Cardiac muscle cell (in vitro differentiated cells and primary cell): ENCODE data around the gene CAPN10. TPM values are rescaled to one million over a fixed set of nuclear protein-coding genes. Genes with fewer than 3 reads are reported as not detected.

Source experiments
- DNase-seq, 2 donors: peaks; one replicate each; pipeline versions ENCODE4 v3.0.0 to v3.0.0-alpha.2; 2010 to 2017; ENCODE audit warnings: low read depth in 1 of 2, low spot score in 1 of 2
- H3K27ac ChIP-seq: fragments of 200-600 bp; sonication (generic); 2 replicates; pipeline ENCODE4 v1.5.1; 2016
- H3K27me3 ChIP-seq: fragments of 200-600 bp; sonication (generic); 2 replicates; pipeline ENCODE4 v1.6.0; 2016; ENCODE audit warnings: control low read depth
- H3K36me3 ChIP-seq: fragments of 200-600 bp; sonication (generic); 2 replicates; pipeline ENCODE4 v1.5.1; 2016; ENCODE audit warnings: control low read depth
- H3K4me1 ChIP-seq: fragments of 200-600 bp; sonication (generic); 2 replicates; pipeline ENCODE4 v1.8.1; 2017; ENCODE audit warnings: low read depth, mild to moderate bottlenecking, mixed run types
- H3K4me3 ChIP-seq: fragments of 200-600 bp; sonication (generic); 2 replicates; pipeline ENCODE4 v1.5.1; 2016; ENCODE audit warnings: mild to moderate bottlenecking
- H3K9me3 ChIP-seq: fragments of 200-600 bp; sonication (generic); 2 replicates; pipeline ENCODE4 v1.5.1; 2017; ENCODE audit warnings: low read depth, mild to moderate bottlenecking, control low read depth
- polyA plus RNA-seq: library from polyadenylated mRNA; unstranded; fragments of >200 nt; fragmentation: Nextera tagmentation; extraction: Ambion mirVana; gene quantifications from 2 replicates; pipeline ENCODE4 v1.2.1, GENCODE V29; 2016
- total RNA-seq: library from RNA; depleted of rRNA; stranded (reverse); fragments of >200 nt; gene quantifications from 2 replicates; pipeline ENCODE4 v1.2.3, GENCODE V29; 2016
- TF ChIP-seq, protein P1 (sequence below): IDR thresholded peaks from 2 replicates; pipeline ENCODE4 v1.5.1; 2012; ENCODE audit warnings: low read depth, mild to moderate bottlenecking, low read length

The CAPN10 gene
- total and polyA plus RNA-seq, 2 experiments from 2014 or later, result 60.8 to 62.8 TPM

DNA sequence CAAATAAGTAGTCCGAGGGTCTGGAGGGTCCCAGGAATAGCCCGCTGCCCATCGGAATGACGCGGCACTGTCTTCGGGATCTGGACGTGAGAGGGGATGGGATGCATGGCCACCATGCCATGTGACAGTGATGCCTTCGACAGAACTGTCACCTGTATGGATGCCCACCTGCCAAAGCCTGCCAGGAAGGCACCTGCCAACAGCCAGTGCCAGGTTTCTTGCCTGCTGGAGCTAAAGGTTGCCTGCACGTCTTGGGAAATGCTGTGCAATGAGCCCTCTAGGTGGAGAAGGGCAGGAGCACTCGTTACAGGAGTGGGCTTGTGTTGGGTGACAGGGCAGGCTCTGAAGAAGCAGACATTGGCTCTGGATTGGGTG is 59.3 kb downstream of the CAPN10 start:
- Histone ChIP-seq H3K36me3 (no peaks in the 10 kb centered on the region), H3K9me3 (no peaks in the 10 kb centered on the region), H3K4me3 (no peak overlapping the region), H3K27me3 (no peaks in the 10 kb centered on the region), H3K27ac (no peak overlapping the region), H3K4me1 (no peaks in the 10 kb centered on the region)
- TF ChIP-seq, protein P1, sequence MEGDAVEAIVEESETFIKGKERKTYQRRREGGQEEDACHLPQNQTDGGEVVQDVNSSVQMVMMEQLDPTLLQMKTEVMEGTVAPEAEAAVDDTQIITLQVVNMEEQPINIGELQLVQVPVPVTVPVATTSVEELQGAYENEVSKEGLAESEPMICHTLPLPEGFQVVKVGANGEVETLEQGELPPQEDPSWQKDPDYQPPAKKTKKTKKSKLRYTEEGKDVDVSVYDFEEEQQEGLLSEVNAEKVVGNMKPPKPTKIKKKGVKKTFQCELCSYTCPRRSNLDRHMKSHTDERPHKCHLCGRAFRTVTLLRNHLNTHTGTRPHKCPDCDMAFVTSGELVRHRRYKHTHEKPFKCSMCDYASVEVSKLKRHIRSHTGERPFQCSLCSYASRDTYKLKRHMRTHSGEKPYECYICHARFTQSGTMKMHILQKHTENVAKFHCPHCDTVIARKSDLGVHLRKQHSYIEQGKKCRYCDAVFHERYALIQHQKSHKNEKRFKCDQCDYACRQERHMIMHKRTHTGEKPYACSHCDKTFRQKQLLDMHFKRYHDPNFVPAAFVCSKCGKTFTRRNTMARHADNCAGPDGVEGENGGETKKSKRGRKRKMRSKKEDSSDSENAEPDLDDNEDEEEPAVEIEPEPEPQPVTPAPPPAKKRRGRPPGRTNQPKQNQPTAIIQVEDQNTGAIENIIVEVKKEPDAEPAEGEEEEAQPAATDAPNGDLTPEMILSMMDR, result no peak
- no peak for DNase-seq

- TF ChIP-seq, protein P1, result no peak
- H3K27me3 ChIP-seq, result no peaks in the 10 kb centered on the region
Measured at GRCh38 chr2:240646176-240646899, 59.8 kb downstream of the CAPN10 start.

DNA sequence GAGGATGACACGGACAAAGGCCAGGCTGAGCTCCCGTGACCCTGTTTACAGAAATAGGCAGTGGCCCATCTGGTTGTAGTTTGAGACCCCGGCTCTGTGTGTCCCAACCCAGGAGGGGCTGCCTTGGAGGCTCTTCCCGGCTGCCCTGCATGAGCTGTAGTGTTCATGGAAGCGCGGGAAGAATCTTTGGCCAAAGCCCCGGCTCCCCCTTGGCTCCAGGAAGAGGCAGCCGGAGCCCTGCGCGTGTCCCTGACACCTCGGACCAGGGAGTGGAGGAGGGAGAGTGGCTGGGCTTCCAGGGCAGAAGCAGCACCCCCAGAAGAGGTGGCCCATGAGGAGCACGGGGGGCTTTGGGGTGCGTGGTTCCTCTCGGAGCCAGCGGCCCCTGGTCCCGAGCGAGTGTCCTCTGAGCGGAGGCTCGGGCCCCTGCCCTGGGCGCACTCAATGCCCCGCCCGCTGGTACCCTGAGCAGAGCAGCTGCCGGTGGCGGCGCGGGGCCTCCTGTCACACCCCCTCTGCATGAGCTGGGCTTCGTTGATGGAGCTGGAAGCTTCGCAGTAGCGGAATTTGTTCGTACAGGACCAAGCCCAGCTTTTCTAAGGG is 60.5 kb downstream of the CAPN10 start:
- no peaks in the 10 kb centered on the region for H3K4me1 ChIP-seq
- H3K4me3 ChIP-seq, result no peak overlapping the region
- no peaks in the 10 kb centered on the region for H3K9me3 ChIP-seq
- no peaks in the 10 kb centered on the region for H3K27me3 ChIP-seq
- no peak for DNase-seq
- H3K36me3 ChIP-seq, result no peaks in the 10 kb centered on the region
- TF ChIP-seq, protein P1, result no peak
- no peak overlapping the region for H3K27ac ChIP-seq

More at GRCh38 chr2:240646176-240646899, 59.8 kb downstream of the CAPN10 start:
- Histone ChIP-seq H3K9me3 (no peaks in the 10 kb centered on the region), H3K4me3 (no peak overlapping the region), H3K27ac (no peak overlapping the region), H3K4me1 (no peaks in the 10 kb centered on the region), H3K36me3 (no peaks in the 10 kb centered on the region)
- DNase-seq, result no peak

DNA sequence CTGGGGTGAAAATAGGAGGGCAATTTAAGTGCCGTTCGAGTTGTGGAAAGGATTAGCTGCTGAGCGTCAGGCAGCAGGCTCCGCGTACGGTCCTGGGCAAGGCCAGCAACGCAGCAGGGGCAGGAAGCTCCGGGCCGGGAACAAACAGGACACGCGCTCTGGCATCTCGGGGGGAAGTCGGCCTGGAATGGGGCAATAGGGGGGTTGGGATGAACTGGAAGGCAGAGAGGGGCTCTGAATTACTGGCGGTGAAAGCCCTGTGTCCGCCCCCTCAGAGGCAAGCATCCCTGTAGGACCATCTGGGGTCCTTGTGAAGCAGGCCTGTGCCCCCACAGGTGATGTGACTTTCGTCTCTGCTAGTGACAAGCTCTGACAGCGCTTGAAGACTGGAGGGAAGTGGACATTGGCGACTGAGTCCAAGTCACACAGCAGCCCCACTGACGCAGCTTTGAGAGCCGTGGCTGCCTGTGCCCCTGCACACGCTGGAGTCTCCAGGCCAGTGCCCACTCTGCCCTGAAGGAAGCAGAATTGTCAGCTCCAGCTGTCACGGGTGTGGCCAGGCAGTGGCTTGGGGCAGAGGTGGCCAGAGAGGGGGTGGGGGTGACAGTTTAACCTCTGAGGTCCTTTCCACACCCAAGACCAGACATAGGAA is 61.1 kb downstream of the CAPN10 start:
- no peaks in the 10 kb centered on the region for H3K36me3 ChIP-seq
- H3K27ac ChIP-seq, result no peak overlapping the region
- H3K4me1 ChIP-seq, result no peaks in the 10 kb centered on the region
- DNase-seq, result no peak
- H3K9me3 ChIP-seq, result no peaks in the 10 kb centered on the region
- no peaks in the 10 kb centered on the region for H3K27me3 ChIP-seq
- TF ChIP-seq, protein P1, result no peak
- H3K4me3 ChIP-seq, result no peak overlapping the region

GRCh38 chr2:240648155-240648649 is 61.7 kb downstream of the CAPN10 start:
- no peak overlapping the region for H3K27ac ChIP-seq
- no peak for DNase-seq
- H3K4me1 ChIP-seq, result no peaks in the 10 kb centered on the region
- no peak overlapping the region for H3K4me3 ChIP-seq
- H3K9me3 ChIP-seq, result no peaks in the 10 kb centered on the region
- TF ChIP-seq, protein P1, result no peak
- H3K36me3 ChIP-seq, result no peaks in the 10 kb centered on the region
- H3K27me3 ChIP-seq, result no peaks in the 10 kb centered on the region

Other genes with a start within 250 kb of the CAPN10 start
- 75.1 and 80.9 TPM in 2 replicates for gene GPC1, start 151.1 kb upstream of the CAPN10 start, total RNA-seq
- 57.8 and 60.4 TPM in 2 replicates for gene GPC1, start 151.1 kb upstream of the CAPN10 start, polyA plus RNA-seq
- gene ANKMY1, start 28.7 kb upstream of the CAPN10 start, total RNA-seq, result 6.9 and 10.8 TPM in 2 replicates
- gene ANKMY1, start 28.7 kb upstream of the CAPN10 start, polyA plus RNA-seq, result 7.6 and 10.1 TPM in 2 replicates
- 10.2 and 29.2 TPM in 2 replicates for gene DUSP28, start 26.4 kb upstream of the CAPN10 start, total RNA-seq
- gene DUSP28, start 26.4 kb upstream of the CAPN10 start, polyA plus RNA-seq, result 22.1 and 24.9 TPM in 2 replicates
- gene RNPEPL1, start 18.2 kb upstream of the CAPN10 start, total RNA-seq, result 43.5 and 49.0 TPM in 2 replicates
- gene RNPEPL1, start 18.2 kb upstream of the CAPN10 start, polyA plus RNA-seq, result 59.7 and 61.2 TPM in 2 replicates
- gene GPR35, start 38.7 kb downstream of the CAPN10 start, total RNA-seq, result 0.70 and 5.1 TPM in 2 replicates
- gene GPR35, start 38.7 kb downstream of the CAPN10 start, polyA plus RNA-seq, result 0.40 and 1.9 TPM in 2 replicates
- not detected in 2 replicates for gene AQP12B, start 96.2 kb downstream of the CAPN10 start, total RNA-seq
- gene AQP12B, start 96.2 kb downstream of the CAPN10 start, polyA plus RNA-seq, result 0.50 TPM in 1 of 2 replicates, not detected in the other
- not detected in 2 replicates for gene AQP12A, start 105.1 kb downstream of the CAPN10 start, total RNA-seq
- 0.50 TPM in 1 of 2 replicates, not detected in the other for gene AQP12A, start 105.1 kb downstream of the CAPN10 start, polyA plus RNA-seq
- gene KIF1A, start 233.5 kb downstream of the CAPN10 start, total RNA-seq, result 8.0 and 14.1 TPM in 2 replicates
- gene KIF1A, start 233.5 kb downstream of the CAPN10 start, polyA plus RNA-seq, result 4.3 and 6.3 TPM in 2 replicates